ENCODE results near the gene ARHGAP21. TPM values are rescaled to one million over a fixed set of nuclear protein-coding genes. Genes with fewer than 3 reads are reported as not detected.

ARHGAP21 gene
- total and polyA plus RNA-seq, 2 experiments from 2014 or later: 15.3 to 44.5 TPM

DNA sequence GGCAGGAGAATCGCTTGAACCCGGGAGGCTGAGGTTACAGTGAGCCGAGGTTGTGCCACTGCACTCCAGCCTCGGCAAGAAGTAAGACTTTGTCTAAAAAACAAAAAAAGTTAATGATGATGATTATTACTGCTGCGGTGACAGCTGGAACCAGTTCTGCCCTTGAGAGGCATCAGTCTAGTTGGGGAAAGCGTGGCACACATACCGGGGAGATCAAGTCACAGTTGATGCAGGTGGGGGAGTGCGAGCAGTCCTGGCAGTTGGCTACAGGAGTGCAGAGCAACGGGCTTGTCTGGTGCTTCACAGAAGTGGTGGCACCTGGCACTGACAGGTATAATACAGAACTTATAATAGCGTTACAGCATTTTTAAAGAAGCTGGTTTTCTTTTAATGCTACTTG, 173.0 kb downstream of the ARHGAP21 start:
- H3K36me3 ChIP-seq (ENCODE audit: insufficient read depth): no peaks in the 10 kb centered on the region
- H3K27ac ChIP-seq (ENCODE audit: low read depth): no peak overlapping the region
- Mint-ChIP-seq H3K9me3 (no peaks in the 10 kb centered on the region), H3K4me1 (peaks cover 22% of the 10 kb centered on the region), H3K27me3 (ENCODE audit: insufficient read depth, low read depth, poor library complexity) (peaks cover 8% of the 10 kb centered on the region), H3K27ac (no peak overlapping the region), H3K4me3 (no peak overlapping the region), H3K36me3 (ENCODE audit: low read depth) (peaks cover 2% of the 10 kb centered on the region; the same call in 2 of the 3 replicates)
- DNase-seq (ENCODE audit: low spot score): no peak
- H3F3A ChIP-seq (replicated peaks; ENCODE audit: low read depth): no peaks in the 10 kb centered on the region
- ATAC-seq: no peak
- TF ChIP-seq CREB1 (CRISPR knock-in tag; IDR thresholded peaks at IDR 0.05; ENCODE audit: low read depth) (no peak), JUNB (IDR thresholded peaks at IDR 0.05; ENCODE audit: unreplicated experiment) (no peak), EZH2phosphoT487 (IDR thresholded peaks at IDR 0.05; ENCODE audit: unreplicated experiment) (no peak), STAT1 (IDR thresholded peaks at IDR 0.05; ENCODE audit: unreplicated experiment) (no peak), POLR2AphosphoS5 (IDR thresholded peaks at IDR 0.05; ENCODE audit: low read depth) (no peak), NANOG (IDR thresholded peaks at IDR 0.05; ENCODE audit: borderline replicate concordance) (no peak)
- TF ChIP-seq, protein P1, sequence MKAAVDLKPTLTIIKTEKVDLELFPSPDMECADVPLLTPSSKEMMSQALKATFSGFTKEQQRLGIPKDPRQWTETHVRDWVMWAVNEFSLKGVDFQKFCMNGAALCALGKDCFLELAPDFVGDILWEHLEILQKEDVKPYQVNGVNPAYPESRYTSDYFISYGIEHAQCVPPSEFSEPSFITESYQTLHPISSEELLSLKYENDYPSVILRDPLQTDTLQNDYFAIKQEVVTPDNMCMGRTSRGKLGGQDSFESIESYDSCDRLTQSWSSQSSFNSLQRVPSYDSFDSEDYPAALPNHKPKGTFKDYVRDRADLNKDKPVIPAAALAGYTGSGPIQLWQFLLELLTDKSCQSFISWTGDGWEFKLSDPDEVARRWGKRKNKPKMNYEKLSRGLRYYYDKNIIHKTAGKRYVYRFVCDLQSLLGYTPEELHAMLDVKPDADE (IDR thresholded peaks at IDR 0.05): no peak
- TF ChIP-seq, protein P2, sequence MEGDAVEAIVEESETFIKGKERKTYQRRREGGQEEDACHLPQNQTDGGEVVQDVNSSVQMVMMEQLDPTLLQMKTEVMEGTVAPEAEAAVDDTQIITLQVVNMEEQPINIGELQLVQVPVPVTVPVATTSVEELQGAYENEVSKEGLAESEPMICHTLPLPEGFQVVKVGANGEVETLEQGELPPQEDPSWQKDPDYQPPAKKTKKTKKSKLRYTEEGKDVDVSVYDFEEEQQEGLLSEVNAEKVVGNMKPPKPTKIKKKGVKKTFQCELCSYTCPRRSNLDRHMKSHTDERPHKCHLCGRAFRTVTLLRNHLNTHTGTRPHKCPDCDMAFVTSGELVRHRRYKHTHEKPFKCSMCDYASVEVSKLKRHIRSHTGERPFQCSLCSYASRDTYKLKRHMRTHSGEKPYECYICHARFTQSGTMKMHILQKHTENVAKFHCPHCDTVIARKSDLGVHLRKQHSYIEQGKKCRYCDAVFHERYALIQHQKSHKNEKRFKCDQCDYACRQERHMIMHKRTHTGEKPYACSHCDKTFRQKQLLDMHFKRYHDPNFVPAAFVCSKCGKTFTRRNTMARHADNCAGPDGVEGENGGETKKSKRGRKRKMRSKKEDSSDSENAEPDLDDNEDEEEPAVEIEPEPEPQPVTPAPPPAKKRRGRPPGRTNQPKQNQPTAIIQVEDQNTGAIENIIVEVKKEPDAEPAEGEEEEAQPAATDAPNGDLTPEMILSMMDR (conservative IDR thresholded peaks at IDR 0.05; ENCODE audit: low read depth in 2 of 2): no peak
- TF ChIP-seq, protein P3, sequence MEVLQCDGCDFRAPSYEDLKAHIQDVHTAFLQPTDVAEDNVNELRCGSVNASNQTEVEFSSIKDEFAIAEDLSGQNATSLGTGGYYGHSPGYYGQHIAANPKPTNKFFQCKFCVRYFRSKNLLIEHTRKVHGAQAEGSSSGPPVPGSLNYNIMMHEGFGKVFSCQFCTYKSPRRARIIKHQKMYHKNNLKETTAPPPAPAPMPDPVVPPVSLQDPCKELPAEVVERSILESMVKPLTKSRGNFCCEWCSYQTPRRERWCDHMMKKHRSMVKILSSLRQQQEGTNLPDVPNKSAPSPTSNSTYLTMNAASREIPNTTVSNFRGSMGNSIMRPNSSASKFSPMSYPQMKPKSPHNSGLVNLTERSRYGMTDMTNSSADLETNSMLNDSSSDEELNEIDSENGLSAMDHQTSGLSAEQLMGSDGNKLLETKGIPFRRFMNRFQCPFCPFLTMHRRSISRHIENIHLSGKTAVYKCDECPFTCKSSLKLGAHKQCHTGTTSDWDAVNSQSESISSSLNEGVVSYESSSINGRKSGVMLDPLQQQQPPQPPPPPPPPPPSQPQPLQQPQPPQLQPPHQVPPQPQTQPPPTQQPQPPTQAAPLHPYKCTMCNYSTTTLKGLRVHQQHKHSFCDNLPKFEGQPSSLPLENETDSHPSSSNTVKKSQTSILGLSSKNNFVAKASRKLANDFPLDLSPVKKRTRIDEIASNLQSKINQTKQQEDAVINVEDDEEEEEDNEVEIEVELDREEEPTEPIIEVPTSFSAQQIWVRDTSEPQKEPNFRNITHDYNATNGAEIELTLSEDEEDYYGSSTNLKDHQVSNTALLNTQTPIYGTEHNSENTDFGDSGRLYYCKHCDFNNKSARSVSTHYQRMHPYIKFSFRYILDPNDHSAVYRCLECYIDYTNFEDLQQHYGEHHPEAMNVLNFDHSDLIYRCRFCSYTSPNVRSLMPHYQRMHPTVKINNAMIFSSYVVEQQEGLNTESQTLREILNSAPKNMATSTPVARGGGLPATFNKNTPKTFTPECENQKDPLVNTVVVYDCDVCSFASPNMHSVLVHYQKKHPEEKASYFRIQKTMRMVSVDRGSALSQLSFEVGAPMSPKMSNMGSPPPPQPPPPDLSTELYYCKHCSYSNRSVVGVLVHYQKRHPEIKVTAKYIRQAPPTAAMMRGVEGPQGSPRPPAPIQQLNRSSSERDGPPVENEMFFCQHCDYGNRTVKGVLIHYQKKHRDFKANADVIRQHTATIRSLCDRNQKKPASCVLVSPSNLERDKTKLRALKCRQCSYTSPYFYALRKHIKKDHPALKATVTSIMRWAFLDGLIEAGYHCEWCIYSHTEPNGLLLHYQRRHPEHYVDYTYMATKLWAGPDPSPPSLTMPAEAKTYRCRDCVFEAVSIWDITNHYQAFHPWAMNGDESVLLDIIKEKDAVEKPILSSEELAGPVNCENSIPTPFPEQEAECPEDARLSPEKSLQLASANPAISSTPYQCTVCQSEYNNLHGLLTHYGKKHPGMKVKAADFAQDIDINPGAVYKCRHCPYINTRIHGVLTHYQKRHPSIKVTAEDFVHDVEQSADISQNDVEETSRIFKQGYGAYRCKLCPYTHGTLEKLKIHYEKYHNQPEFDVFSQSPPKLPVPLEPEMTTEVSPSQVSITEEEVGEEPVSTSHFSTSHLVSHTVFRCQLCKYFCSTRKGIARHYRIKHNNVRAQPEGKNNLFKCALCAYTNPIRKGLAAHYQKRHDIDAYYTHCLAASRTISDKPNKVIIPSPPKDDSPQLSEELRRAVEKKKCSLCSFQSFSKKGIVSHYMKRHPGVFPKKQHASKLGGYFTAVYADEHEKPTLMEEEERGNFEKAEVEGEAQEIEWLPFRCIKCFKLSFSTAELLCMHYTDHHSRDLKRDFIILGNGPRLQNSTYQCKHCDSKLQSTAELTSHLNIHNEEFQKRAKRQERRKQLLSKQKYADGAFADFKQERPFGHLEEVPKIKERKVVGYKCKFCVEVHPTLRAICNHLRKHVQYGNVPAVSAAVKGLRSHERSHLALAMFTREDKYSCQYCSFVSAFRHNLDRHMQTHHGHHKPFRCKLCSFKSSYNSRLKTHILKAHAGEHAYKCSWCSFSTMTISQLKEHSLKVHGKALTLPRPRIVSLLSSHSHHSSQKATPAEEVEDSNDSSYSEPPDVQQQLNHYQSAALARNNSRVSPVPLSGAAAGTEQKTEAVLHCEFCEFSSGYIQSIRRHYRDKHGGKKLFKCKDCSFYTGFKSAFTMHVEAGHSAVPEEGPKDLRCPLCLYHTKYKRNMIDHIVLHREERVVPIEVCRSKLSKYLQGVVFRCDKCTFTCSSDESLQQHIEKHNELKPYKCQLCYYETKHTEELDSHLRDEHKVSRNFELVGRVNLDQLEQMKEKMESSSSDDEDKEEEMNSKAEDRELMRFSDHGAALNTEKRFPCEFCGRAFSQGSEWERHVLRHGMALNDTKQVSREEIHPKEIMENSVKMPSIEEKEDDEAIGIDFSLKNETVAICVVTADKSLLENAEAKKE (CRISPR knock-in tag; IDR thresholded peaks at IDR 0.05): no peak
- H3K9me2 ChIP-seq (ENCODE audit: insufficient read depth): no peaks in the 10 kb centered on the region
- H3K4me2 ChIP-seq: no peak overlapping the region
- no peaks in the 10 kb centered on the region for H4K20me1 ChIP-seq (replicated peaks; ENCODE audit: insufficient read depth)
- H3K4me3 ChIP-seq: no peak overlapping the region
- no peaks in the 10 kb centered on the region for H3K79me2 ChIP-seq (replicated peaks; ENCODE audit: insufficient read depth)
- H3K4me1 ChIP-seq (ENCODE audit: insufficient read depth): peaks cover 15% of the 10 kb centered on the region
- no peaks in the 10 kb centered on the region for H3K27me3 ChIP-seq (ENCODE audit: insufficient read depth)
- H2AFZ ChIP-seq: no peak overlapping the region

Measured in GM23338 (cell line).